NCI-H1694 treated with DMSO at 0.1 percent for 48 hours (cell line): Measurements from ENCODE around the gene PARP3.

ENCODE experiments used
- DNase-seq: peaks from one replicate; lab custom pipeline; 2025; lab: John Stamatoyannopoulos, UW

PARP3 gene

DNA sequence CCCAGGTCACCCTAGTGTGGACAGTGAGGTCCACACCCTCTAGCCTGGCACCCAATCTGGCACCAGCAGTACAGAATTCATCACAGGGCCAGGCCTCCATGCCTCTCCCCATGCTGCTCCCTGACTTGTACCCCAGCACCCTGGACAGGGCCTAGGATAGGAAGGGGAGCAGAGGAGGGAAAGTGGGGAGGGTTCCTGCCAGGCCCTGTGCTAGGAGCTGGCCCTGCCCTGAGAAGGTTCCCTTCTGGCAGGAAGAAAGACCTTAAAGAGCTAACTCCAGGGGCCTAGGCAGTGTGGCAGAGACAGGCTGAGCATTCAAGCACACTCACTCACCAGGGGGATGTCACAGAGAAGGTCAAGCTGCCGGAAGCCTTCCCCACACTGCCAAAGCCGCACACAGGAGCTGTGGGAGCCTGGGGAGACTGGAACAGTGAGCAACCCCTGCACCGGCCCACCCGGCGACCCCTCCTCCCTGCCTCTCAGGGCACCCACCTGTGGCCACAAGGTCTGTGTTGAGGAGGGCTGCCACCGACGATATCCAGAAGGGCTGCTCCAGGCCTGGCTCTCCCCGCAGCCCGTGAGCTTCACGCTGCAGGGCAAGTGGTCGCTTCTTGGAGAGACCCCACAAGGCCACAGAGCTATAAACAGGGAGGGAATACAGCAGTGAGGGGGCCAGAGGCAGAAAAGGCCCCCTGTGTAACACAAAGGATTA lies 7.9 kb upstream of the PARP3 start:
- DNase-seq, result no peak

DNA sequence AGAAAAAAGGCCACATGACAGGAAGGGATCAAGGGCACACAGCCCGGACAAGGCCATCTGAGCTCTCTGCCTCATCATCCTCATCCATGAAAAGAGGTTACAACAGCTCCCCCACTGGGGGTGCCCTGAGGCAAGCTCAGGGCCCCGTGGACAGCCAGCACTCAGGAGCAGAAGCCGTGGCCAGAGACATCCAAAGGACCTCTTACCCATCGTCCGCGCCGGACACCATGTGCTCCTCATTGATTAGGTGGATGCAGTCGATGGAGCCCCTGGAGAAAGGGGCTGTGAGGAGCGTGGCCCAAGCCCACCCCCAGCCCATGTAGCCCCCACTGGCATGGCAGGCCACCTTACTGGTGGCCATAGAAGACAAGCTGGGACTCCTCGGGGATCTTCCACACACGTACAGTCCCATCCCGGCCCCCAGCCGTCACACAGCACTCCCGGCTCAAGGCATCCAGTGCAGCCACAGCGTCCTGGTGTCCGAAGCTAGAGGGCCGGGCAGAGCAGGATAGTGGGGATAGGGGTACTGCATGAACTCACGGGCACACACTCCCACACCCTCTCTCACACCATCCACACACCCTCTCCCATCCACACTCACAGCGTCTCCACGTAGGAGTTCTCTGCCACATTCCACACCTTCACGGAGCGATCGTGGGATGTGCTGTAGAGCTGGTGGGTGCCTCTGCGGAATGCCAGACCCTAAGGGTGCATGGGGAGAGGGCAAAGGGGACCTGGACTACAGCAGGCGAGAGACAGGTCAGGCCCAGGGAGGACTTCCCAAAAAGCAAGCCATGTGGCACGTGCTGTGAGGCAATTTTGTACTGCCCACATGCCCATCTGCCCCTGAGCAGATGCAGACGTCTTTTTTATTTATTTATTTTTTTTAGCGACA lies 6.9 kb upstream of the PARP3 start:
- DNase-seq, result no peak

DNA sequence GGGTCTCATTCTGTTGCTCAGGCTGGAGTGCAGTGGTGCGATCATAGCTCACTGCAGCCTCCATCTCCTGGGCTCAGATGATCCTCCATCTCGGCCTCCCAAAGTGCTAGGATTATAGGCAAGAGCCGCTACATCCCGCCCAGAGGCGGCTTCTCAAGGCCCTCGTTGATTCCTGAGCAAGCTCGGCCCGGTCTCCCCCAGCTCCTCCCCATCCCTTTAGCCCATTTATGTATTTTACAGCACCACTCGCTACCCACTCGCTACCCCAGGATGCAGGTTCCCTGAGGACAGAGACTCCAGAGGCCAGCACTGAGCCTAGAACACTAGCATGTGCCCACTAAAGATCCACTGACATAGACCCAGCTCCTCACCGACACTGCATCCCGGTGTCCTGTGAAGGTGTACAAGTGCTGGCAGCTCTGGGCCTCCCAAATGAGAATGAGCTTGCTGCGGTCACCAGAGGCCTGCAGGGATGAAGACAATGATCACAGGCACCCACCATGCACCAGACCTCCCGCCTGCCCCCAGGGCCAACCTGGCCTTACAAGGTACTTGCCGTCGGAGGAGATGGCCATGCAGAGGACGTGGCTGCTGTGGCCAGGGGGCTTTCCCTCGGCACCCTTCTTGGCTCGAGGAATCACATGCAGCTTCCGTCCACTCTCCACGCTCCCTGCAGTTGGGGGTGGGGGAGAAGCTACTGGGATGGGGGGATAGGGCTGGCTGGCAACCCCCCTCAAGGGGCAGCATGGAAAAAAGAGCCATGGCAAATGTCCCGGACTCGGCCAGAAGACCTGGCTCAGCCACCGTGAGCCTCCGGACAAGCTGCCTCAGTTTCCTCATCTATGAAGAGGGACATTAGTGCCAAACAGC lies 6.0 kb upstream of the PARP3 start:
- DNase-seq, result no peak

DNA sequence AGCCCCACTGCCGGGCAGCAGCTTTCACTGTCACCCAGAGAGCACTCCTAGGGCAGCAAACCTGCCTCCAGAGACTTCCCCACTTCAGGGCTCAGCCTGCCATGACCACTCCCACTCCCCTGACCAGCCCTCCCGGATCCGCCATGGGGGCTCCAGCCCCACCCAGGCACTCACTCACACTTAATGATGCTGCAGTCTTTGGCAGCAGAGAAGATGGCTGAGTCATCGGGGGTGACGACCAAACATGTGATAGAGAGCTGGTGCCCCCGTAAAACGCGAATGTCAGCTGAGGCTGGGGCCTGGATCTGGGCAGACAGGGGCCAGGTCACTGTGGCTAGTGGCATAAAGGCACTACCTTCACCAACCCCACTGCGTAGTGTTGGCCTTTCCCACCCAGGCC lies 5.1 kb upstream of the PARP3 start:
- no peak for DNase-seq

DNA sequence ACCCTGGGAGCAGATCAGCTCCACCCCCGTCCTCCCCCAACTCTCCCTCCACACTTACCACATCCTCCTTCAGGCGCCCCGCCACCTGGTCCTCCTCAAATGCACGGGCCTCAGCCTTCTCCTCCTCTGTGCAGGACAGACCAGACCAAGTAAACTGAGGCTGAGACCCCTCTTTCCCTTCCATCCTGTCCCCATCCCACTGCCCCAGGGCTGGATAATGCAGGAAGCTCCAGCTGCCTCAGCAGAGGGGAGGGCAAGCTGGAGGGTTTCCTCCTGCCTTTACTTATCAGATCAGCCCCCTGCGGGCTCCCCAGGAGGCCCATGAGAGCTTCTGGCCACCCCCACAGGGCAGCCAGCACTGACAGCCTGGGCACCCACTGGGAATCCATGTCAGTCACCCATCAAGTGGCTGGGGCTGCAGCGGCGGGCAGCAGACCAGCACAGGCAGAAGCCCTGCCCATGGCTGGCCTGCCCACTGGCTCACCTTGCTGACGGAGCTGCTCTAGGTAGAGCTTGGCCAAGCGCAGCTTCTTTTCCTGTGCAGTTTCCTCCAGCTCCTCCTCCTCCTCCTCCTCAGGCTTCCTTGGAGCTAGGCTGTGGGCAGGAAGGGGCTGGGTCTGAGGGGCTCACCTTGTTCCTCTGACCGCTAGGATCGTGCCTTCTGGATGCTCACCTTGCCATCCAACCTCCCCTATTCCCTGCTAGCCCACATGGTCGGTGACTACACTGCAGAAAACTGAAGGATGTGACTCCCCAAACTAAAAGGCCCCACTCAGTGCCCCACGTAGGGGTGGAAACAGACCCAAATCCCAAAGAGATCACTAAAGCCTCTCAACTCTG lies 4.3 kb upstream of the PARP3 start:
- DNase-seq, result no peak

DNA sequence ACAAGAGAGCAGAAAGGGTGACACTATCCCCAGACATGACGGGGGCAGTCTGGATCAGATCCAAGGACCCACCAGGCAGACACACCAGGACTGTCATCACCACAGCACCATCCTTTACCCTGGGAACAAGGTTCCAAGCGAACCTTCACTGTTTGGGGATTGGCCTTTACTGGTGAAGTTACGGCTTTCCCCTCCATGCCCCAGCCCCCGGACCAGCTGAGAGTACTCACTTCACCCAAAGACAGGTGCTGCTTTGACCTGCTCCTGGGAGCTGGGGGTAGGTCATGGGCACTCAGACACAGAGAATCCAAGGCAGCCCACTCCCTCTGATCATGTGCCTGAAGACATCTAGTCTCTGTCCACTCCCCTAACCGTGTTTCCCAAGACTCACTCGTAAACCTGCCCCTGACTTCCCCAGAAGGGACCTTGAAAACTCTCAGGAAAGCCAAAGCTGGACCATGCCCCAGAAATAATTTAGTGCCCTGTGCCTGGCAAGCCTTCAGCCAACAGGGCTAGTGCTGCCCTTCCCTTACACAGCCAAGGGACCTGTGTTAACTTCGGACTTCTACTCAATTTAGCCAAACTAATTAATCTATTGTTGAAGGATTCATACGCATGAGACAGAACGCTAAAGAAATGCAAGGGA lies 3.3 kb upstream of the PARP3 start:
- no peak for DNase-seq

DNA sequence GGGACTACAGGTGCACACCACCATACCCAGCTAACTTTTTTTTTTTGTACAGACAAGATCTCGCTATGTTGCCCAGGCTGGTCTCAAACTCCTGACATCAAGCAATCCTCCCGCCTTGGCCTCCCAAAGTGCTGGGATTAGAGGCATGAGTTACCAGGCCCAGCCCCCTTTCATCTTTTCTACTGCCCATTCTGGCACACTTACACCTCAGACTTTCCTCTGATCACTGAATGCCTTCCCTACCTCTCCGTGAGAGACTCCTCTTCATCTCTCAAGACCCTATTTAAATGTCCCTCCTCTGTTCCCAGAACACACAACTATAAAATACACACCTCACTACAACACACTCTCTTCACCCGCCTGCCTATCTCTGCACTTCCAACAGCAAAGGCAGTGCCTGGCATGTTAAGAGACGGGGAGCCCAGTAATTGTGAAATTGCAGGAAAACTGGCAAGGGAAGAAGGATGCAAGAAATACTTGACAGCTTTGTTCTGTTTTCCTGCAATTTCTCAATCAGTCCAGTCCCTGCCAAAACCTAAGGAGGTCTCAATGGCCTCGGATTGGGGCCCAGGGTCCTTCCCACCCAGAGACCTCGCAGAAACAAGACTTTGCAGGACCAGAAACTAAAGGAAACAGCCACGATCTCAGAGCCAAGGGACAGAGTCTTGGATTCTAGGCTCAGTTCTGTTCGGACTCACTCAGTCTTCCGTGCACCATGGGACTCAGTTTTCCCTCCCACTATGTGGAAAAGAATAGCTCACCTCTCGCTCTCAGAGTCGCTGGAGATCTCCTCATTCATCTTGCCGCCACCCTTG lies 1.3 kb upstream of the PARP3 start:
- DNase-seq, result no peak

DNA sequence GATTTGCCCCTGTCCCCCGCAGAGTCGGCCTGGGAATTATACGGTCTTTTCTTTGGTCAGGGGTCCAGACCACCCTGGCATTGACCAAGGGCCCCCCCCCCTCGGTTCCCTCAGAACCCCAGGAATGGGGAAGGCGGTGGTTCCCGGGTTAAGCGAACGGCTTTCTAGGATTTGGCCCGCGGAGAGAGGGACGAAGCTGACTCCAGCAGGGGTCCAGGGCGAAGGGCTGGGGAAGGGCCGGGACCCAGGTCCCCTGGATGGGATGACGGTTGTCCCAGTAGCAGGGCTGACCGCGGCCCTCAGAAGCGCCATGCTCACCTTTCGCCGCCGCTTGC lies 733 bp upstream of the PARP3 start:
- no peak for DNase-seq

DNA sequence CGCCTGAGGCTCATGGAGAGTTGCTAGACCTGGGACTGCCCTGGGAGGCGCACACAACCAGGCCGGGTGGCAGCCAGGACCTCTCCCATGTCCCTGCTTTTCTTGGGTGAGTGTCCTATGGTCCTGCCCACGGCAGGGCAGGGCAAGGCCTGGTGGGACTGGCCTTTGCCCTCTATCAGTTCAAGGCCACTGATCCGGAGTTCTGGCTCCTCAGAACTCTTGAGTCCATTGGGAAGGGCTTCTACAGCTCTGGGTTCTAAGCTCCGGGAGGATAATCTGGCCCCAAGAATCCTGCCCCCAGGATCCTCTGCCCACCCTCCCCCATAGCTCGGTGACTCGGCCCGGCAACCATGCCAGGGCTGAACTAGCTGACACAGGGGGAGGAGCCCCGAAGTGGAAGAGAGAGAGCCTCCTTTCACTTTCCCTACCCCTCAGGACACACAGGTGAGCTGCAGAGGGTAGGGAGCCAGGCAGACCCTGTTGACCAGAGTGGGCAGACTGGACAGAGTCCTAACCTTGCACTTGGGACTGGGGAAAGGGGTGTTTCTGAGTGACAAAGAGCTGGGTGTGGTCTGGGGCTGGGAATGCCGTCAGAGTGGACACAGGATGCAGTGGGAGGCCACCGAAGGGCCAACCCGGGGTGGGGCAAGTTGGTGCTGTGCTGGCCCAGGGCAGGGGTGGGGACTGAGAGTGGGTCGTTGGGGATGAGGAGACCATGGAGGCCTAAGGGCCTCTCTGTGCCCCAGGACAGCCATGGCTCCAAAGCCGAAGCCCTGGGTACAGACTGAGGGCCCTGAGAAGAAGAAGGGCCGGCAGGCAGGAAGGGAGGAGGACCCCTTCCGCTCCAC lies 664 bp downstream of the PARP3 start:
- DNase-seq, result no peak

DNA sequence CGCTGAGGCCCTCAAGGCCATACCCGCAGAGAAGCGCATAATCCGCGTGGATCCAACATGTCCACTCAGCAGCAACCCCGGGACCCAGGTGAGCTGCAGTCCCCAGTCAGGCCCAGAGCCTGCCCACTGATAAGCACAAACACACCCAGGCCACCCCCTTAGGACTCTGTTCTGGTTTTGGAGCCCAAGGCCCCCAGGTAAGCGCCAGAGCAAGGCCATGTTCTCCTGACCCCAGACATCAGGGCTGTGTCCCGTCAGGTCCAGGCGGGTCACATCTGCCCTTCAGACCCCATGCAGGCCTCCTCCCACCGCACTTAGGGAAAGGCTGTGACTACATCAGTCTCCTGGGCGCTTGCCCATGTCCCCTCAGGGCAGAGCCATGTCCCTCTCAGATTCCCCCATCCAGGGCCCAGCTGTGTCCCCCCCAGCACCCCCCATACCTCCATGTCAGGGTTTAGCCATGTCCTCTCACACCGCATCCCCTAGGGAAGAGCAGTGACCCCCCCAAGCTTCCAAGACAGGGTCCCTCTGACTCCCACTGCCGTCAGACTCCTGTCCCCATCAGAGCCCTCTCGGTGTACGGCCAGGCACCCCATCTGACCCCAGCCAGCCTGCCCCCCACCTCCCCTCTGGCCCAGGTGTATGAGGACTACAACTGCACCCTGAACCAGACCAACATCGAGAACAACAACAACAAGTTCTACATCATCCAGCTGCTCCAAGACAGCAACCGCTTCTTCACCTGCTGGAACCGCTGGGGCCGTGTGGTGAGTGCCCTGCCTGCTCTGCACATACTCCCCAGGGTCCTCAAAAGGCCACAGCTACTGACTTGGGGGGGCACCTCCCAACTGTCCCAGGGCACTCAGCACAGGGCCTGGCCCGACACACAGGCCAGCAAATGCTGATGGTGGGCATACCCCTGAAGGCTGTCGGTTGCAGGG lies 1.6 kb downstream of the PARP3 start:
- DNase-seq, result no peak

DNA sequence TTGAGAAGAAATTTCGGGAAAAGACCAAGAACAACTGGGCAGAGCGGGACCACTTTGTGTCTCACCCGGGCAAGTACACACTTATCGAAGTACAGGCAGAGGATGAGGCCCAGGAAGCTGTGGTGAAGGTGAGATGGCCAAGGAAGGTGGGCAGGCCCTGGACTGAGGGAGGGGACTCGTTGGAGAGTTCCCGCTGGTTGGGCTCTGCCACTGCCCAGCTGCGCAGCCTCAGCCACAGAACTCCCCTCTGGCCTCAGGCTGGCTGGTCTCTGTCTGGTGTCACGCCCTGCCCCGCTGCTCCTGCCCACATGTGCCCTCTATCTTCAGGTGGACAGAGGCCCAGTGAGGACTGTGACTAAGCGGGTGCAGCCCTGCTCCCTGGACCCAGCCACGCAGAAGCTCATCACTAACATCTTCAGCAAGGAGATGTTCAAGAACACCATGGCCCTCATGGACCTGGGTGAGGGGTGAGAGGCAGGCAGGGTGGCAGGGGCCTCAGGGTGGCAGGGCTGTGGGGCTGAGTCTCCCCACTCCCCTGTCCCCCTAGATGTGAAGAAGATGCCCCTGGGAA lies 2.4 kb downstream of the PARP3 start:
- no peak for DNase-seq

DNA sequence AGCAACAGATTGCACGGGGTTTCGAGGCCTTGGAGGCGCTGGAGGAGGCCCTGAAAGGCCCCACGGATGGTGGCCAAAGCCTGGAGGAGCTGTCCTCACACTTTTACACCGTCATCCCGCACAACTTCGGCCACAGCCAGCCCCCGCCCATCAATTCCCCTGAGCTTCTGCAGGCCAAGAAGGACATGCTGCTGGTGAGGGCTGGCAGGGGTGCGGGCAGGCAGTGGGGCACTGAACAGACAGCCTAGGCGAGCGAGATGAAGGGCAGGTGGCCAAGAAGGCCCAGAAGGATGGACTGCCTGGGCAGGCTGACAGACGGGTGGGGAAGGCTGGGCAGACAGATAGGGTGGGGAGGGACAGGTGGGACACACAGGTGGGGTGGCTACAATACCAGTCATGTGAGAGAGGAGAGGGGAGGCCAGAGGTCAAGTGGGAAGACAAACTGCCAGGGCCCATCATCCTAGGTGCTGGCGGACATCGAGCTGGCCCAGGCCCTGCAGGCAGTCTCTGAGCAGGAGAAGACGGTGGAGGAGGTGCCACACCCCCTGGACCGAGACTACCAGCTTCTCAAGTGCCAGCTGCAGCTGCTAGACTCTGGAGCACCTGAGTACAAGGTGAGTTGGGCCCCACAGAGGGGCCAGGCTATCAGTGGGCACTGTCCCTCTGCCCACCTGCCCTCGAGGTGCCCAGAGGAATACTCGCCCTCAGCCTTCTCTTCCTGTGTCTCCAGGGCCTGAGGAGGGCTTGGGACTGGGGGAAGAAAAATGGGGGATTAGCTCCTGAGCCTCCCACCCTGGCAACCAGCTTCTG lies 3.1 kb downstream of the PARP3 start:
- DNase-seq, result no peak

DNA sequence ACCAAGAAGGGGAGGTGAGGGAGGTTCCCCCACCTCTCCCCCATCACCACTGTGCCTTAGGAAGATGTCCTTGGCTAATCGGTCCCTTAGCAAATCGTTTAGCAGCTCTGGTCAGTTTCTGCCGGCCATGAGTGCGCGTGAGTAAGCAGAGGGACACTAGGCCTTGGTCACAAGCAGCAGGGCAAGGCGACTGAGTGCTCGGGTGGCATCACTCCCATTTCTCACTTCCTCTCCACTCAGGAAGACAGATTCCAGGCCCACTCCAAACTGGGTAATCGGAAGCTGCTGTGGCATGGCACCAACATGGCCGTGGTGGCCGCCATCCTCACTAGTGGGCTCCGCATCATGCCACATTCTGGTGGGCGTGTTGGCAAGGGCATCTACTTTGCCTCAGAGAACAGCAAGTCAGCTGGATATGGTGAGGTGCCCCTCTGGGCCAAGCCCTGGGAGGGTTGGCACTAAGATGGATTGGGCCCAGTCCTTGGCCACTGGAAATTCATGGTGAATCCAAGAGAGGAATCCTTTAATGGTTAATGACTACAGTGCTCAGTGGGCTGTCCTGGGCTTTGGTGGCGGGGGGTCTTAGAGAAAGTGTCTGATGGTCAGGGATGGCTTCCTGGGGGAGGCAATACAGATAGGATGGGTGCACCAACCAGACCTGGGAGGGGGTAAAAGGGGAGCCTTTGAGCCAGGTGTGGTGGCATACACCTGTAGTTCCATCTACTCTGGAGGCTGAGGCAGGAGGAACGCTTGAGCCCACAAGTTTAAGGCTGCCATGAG lies 4.0 kb downstream of the PARP3 start:
- no peak for DNase-seq

DNA sequence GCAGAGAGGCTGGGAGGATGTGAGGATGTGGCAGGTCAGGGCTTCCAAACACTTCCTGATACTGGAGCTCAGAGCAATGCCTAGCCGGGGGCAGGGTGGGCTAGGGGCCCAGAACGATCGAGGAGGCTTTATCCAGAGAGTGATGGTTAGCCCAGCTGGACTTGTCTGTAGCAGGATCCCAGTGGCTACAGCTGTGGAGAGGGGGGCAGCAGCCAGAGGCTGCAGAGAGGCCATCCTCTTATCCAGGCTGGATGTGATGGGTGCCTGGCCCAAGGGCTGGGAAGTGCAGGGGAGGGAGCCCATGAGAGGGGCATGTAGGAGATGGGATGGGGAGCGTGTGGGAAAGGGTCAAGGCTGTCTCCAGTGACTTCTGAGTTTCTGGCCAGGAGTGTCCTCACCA lies 4.6 kb downstream of the PARP3 start:
- DNase-seq, result no peak

DNA sequence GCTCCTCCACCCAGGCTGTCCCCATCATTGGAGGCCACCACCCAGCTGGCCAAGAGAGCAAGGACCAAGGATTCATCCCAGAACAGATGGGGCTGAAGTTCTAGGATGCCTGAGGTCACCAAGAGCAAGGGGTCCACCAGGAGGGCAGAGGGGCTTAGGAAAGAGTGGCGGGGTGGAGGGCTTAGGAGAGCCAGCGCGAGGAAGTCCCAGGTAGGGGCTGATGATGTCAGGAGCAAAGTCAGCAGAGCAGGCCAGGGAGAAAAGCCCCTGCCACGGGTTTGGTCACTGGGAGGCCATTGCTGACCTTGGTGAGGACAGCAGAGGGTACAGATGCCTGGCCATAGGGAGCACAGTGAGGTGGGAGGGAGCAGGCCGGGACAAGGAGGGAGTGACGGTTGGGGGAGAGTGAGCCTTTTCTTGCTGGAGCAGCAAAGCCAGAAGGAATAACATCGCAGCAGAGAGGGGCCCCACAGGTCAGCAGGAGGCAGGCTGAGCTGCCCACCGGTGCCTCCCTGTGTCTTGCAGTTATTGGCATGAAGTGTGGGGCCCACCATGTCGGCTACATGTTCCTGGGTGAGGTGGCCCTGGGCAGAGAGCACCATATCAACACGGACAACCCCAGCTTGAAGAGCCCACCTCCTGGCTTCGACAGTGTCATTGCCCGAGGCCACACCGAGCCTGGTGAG lies 5.2 kb downstream of the PARP3 start:
- no peak for DNase-seq
